Type B pancreatic cell (in vitro differentiated cells): Measurements from ENCODE around the gene SLC9A8. TPM values are rescaled to one million over a fixed set of nuclear protein-coding genes. Genes with fewer than 3 reads are reported as not detected.

Source experiments
- DNase-seq: peaks from one replicate; pipeline ENCODE4 v3.0.0; 2021; ENCODE audit warnings: mixed read lengths; ENCODE audit not compliant: unreplicated experiment; ENCODE audit errors: extremely low spot score
- H3K27ac Mint-ChIP-seq: 2 replicates; pipeline ENCODE4 v1.8.0; 2021; ENCODE audit warnings: mild to moderate bottlenecking, mixed read lengths
- H3K27me3 Mint-ChIP-seq: 2 replicates; pipeline ENCODE4 v1.8.0; 2021; ENCODE audit warnings: mixed read lengths
- H3K36me3 Mint-ChIP-seq: 2 replicates; pipeline ENCODE4 v1.8.0; 2021; ENCODE audit warnings: mixed read lengths
- H3K4me1 Mint-ChIP-seq: one replicate; pipeline ENCODE4 v1.8.0; 2021; ENCODE audit warnings: mixed read lengths; ENCODE audit not compliant: unreplicated experiment
- H3K4me3 Mint-ChIP-seq: 2 replicates; pipeline ENCODE4 v1.8.0; 2021; ENCODE audit warnings: mild to moderate bottlenecking, mixed read lengths
- H3K9me3 Mint-ChIP-seq: 2 replicates; pipeline ENCODE4 v1.8.0; 2021; ENCODE audit warnings: mixed read lengths
- total RNA-seq: library from RNA; stranded (reverse); gene quantifications from 2 replicates; pipeline ENCODE4 v1.2.1, GENCODE V29; 2021; ENCODE audit warnings: low replicate concordance
- TF ChIP-seq, protein P1 (sequence below): fragments of 200-600 bp; sonication (generic); conservative IDR thresholded peaks from 2 replicates; pipeline ENCODE4 v1.5.0; 2021; ENCODE audit warnings: antibody characterized with exemption, mild to moderate bottlenecking

Gene SLC9A8
- total RNA-seq, 1 donor from 2014 or later, result 8.6 TPM

- no peaks in the 10 kb centered on the region for H3K36me3 Mint-ChIP-seq
- H3K27me3 Mint-ChIP-seq, result no peaks in the 10 kb centered on the region
- no peak overlapping the region for H3K4me3 Mint-ChIP-seq
- H3K4me1 Mint-ChIP-seq, result no peaks in the 10 kb centered on the region
- no peak for DNase-seq
- TF ChIP-seq, protein P1, sequence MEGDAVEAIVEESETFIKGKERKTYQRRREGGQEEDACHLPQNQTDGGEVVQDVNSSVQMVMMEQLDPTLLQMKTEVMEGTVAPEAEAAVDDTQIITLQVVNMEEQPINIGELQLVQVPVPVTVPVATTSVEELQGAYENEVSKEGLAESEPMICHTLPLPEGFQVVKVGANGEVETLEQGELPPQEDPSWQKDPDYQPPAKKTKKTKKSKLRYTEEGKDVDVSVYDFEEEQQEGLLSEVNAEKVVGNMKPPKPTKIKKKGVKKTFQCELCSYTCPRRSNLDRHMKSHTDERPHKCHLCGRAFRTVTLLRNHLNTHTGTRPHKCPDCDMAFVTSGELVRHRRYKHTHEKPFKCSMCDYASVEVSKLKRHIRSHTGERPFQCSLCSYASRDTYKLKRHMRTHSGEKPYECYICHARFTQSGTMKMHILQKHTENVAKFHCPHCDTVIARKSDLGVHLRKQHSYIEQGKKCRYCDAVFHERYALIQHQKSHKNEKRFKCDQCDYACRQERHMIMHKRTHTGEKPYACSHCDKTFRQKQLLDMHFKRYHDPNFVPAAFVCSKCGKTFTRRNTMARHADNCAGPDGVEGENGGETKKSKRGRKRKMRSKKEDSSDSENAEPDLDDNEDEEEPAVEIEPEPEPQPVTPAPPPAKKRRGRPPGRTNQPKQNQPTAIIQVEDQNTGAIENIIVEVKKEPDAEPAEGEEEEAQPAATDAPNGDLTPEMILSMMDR, result no peak
- no peaks in the 10 kb centered on the region for H3K9me3 Mint-ChIP-seq
- H3K27ac Mint-ChIP-seq, result no peak overlapping the region
These were observed 26.8 kb upstream of the SLC9A8 start for GRCh38 chr20:49785852-49786175.

DNA sequence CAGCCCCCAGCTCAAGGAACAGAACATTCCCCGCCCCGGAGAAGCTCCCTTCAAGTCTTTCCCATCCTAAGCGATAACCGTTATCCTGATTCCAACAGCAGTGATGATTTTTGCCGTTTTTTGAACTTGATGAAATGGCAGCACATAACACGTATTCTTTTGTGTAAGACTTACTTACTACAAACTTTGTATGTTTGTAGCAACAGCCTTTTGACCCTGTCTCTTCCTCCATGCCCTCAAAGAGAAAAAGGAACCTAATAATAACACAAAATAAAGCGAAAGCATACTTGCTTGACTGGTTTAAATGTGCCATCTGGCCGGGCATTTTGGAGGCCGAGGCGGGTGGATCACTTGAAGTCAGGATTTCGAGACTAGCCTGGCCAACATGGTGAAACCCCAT, 26.4 kb upstream of the SLC9A8 start:
- no peaks in the 10 kb centered on the region for H3K4me1 Mint-ChIP-seq
- no peak overlapping the region for H3K27ac Mint-ChIP-seq
- H3K36me3 Mint-ChIP-seq, result no peaks in the 10 kb centered on the region
- no peak overlapping the region for H3K4me3 Mint-ChIP-seq
- TF ChIP-seq, protein P1, result no peak
- DNase-seq, result no peak
- H3K9me3 Mint-ChIP-seq, result no peaks in the 10 kb centered on the region
- no peaks in the 10 kb centered on the region for H3K27me3 Mint-ChIP-seq

DNA sequence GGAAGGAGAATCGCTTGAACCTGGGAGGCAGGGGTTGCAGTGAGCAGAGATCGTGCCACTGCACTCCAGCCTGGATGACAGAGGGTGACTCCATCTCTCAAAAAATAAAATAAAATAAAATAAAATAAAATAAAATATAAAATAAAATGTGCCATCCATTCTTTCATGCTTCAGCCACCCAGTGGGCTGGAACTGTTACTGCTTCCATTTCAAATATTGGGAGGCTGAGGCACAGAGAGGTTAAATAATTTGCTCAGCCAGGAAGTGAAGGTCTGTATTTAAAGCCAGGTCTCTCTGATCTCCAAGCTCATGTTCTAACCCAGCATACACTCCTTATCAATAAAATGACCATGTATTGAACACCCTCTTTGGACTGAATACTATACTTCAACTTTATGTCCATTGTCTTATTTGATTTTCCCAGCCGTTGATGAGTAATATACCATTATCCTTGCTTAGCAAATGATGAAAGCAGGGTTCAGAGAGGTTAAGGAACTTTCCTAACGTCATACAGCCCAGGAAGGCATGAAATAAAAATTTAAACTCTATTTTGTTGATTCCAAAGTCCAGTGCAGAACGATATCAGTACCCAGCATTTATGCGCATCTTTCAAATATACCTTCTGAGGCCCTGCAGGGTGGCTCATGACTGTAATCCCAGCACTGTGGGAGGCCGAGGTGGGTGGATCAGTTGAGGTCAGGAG, 25.8 kb upstream of the SLC9A8 start:
- TF ChIP-seq, protein P1, result peak; percentile 64
- H3K9me3 Mint-ChIP-seq, result no peaks in the 10 kb centered on the region

DNA sequence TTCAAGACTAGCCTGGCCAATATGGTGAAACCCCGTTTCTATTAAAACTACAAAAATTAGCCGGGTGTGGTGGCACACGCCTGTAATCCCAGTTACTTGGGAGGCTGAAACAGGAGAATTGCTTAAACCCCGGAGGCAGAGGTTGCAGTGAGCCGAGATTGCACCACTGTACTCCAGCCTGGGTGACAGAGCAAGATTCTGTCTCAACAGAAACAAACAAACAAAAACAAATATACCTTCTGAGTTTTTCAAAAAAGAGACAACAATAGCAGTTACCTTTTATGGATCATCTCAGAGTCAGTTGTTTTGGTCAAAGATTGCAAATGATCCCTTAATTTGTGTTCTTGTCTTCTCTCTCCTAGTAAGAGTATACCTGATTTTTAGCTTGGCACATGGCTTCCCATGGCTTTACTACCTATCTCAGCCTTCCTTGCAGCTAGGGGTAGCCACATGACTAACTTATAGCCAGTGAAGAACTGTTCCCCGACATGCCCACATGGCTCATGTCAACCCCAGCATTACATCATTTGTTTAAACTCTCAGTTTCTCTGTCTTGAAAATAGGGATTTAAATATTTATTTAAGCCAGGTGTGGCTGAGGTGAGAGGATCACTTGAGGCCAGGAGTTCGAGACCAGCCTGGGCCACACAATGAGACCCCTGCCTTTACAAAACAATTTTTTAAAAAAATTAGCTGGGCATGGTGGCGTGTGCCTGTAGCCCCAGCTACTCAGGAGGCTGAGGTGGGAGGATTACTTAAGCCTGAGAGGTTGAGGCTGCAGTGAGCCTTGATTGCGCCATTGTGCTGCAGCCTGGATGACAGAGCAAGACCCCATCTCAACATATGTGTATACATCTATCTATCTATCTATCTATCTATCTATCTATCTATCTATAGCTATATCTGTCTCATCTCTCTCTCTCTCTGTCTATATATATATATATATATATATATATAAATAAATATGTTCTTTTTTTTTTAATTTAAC, 25.0 kb upstream of the SLC9A8 start:
- H3K36me3 Mint-ChIP-seq, result no peaks in the 10 kb centered on the region
- H3K27me3 Mint-ChIP-seq, result no peaks in the 10 kb centered on the region
- no peak overlapping the region for H3K4me3 Mint-ChIP-seq
- TF ChIP-seq, protein P1, result no peak
- DNase-seq, result no peak
- H3K9me3 Mint-ChIP-seq, result no peaks in the 10 kb centered on the region
- no peak overlapping the region for H3K27ac Mint-ChIP-seq
- no peaks in the 10 kb centered on the region for H3K4me1 Mint-ChIP-seq

More for the DNA sequence above, 25.8 kb upstream of the SLC9A8 start:
- no peak for DNase-seq
- no peaks in the 10 kb centered on the region for H3K4me1 Mint-ChIP-seq
- H3K4me3 Mint-ChIP-seq, result no peak overlapping the region
- H3K27ac Mint-ChIP-seq, result no peak overlapping the region
- H3K36me3 Mint-ChIP-seq, result no peaks in the 10 kb centered on the region
- H3K27me3 Mint-ChIP-seq, result no peaks in the 10 kb centered on the region

DNA sequence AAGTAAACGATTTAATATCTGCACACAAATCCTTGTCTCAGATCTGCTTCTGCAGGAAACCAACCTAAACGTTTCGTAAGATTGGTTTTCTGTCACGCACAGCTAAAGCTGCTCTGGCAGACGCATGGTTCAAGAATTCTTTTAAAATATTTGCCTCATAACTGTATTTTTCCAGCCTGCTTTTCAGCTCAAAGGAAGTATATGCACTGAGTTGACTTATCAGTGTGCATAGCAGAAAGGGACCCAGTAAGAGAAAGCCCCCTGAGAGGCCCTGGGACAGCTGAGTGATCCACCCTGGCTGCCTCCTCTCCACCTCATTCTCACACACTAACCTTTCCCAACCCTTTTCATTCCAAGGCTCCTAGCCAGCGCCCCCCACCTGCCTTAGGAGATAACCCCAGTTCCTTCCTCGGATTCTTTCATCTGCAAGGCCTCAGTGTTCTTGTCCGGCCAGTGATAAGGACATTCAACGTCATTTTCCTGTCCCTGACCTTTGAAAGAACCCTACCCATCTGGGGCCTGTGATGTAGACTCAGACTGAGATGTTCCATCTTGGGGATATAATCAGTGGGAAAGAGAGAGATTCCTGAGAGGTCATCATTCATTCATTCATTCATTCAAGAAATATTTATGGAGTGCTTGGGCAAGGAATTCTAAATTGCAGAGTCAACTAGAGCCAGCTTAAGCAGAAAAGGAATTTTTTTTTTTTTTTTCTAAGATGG, 22.4 kb upstream of the SLC9A8 start:
- no peak for DNase-seq
- TF ChIP-seq, protein P1, result no peak
- Mint-ChIP-seq H3K27ac (no peak overlapping the region), H3K9me3 (no peaks in the 10 kb centered on the region), H3K4me3 (no peak overlapping the region), H3K27me3 (no peaks in the 10 kb centered on the region), H3K36me3 (no peaks in the 10 kb centered on the region), H3K4me1 (no peaks in the 10 kb centered on the region)
